Neural crest cell (in vitro differentiated cells): ENCODE results near the gene XRCC3. TPM values are rescaled to one million over a fixed set of nuclear protein-coding genes. Genes with fewer than 3 reads are reported as not detected.

ENCODE experiments used
- DNase-seq: peaks from one replicate; pipeline ENCODE4 v3.0.0; 2021; ENCODE audit warnings: low read depth, mixed read lengths, low spot score
- H3K27ac Mint-ChIP-seq: one replicate; pipeline ENCODE4 v1.8.0; 2021; ENCODE audit warnings: mild to moderate bottlenecking, mixed read lengths; ENCODE audit not compliant: unreplicated experiment
- H3K27me3 Mint-ChIP-seq: 2 replicates; pipeline ENCODE4 v1.8.0; 2021; ENCODE audit warnings: low read depth, mild to moderate bottlenecking, mixed read lengths
- H3K36me3 Mint-ChIP-seq: 2 replicates; pipeline ENCODE4 v1.8.0; 2021; ENCODE audit warnings: low read depth, mild to moderate bottlenecking, mixed read lengths
- H3K4me1 Mint-ChIP-seq: 2 replicates; pipeline ENCODE4 v1.8.0; 2021; ENCODE audit warnings: mixed read lengths
- H3K4me3 Mint-ChIP-seq: one replicate; pipeline ENCODE4 v1.8.0; 2021; ENCODE audit warnings: mild to moderate bottlenecking, mixed read lengths
- H3K9me3 Mint-ChIP-seq: 2 replicates; pipeline ENCODE4 v1.8.0; 2021; ENCODE audit warnings: mixed read lengths
- CTCF ChIP-seq: fragments of 200-600 bp; sonication (generic); conservative IDR thresholded peaks from 2 replicates; pipeline ENCODE4 v1.5.0; 2021; ENCODE audit warnings: antibody characterized with exemption, mild to moderate bottlenecking
- total RNA-seq: library from RNA; stranded (reverse); gene quantifications from 2 replicates; pipeline ENCODE4 v1.2.1, GENCODE V29; 2021

Gene XRCC3
- total RNA-seq, 1 donor from 2014 or later, result 50.8 TPM

GRCh38 chr14:103714063-103714724, 1.1 kb downstream of the XRCC3 start:
- peaks cover 12% of the 10 kb centered on the region for H3K36me3 Mint-ChIP-seq
- no peak for DNase-seq
- H3K27ac Mint-ChIP-seq, result peak overlapping the region; percentile 67
- peaks cover 11% of the 10 kb centered on the region for H3K27me3 Mint-ChIP-seq
- H3K4me1 Mint-ChIP-seq, result peaks cover 52% of the 10 kb centered on the region
- H3K9me3 Mint-ChIP-seq, result no peaks in the 10 kb centered on the region
- no peak for TF ChIP-seq CTCF
- peak overlapping the region; percentile 96 for H3K4me3 Mint-ChIP-seq

- H3K36me3 Mint-ChIP-seq, result peaks cover 15% of the 10 kb centered on the region
- H3K27me3 Mint-ChIP-seq, result peaks cover 14% of the 10 kb centered on the region
- H3K27ac Mint-ChIP-seq, result no peak overlapping the region
- no peak for TF ChIP-seq CTCF
- H3K4me3 Mint-ChIP-seq, result peak overlapping the region; percentile 96
- H3K9me3 Mint-ChIP-seq, result no peaks in the 10 kb centered on the region
- H3K4me1 Mint-ChIP-seq, result peaks cover 47% of the 10 kb centered on the region
- no peak for DNase-seq
Observed at GRCh38 chr14:103713304-103714062, 1.8 kb downstream of the XRCC3 start.

- peaks cover 16% of the 10 kb centered on the region for H3K27me3 Mint-ChIP-seq
- peak overlapping the region; percentile 85 for H3K27ac Mint-ChIP-seq
- H3K36me3 Mint-ChIP-seq, result peaks cover 16% of the 10 kb centered on the region
- peak overlapping the region; percentile 76 for H3K4me3 Mint-ChIP-seq
- no peak for TF ChIP-seq CTCF
- H3K4me1 Mint-ChIP-seq, result peaks cover 40% of the 10 kb centered on the region
- no peak for DNase-seq
- H3K9me3 Mint-ChIP-seq, result no peaks in the 10 kb centered on the region
Observed at GRCh38 chr14:103712633-103713247, 2.5 kb downstream of the XRCC3 start.

GRCh38 chr14:103711516-103712431, 3.5 kb downstream of the XRCC3 start:
- Mint-ChIP-seq H3K27ac (no peak overlapping the region), H3K36me3 (peaks cover 16% of the 10 kb centered on the region), H3K4me1 (peaks cover 30% of the 10 kb centered on the region), H3K9me3 (no peaks in the 10 kb centered on the region), H3K27me3 (peaks cover 16% of the 10 kb centered on the region), H3K4me3 (peak overlapping the region; percentile 76)
- DNase-seq, result no peak
- no peak for TF ChIP-seq CTCF
